Hematopoietic multipotent progenitor cell treated with erythropoietin and hydrocortisone succinate and interleukin-3 and kit ligand, for 4 days (in vitro differentiated cells): ENCODE measurements around the gene TWSG1.

Experiments used
- DNase-seq: peaks from one replicate; pipeline ENCODE4 v3.0.0-alpha.2; 2015

Gene TWSG1

DNA sequence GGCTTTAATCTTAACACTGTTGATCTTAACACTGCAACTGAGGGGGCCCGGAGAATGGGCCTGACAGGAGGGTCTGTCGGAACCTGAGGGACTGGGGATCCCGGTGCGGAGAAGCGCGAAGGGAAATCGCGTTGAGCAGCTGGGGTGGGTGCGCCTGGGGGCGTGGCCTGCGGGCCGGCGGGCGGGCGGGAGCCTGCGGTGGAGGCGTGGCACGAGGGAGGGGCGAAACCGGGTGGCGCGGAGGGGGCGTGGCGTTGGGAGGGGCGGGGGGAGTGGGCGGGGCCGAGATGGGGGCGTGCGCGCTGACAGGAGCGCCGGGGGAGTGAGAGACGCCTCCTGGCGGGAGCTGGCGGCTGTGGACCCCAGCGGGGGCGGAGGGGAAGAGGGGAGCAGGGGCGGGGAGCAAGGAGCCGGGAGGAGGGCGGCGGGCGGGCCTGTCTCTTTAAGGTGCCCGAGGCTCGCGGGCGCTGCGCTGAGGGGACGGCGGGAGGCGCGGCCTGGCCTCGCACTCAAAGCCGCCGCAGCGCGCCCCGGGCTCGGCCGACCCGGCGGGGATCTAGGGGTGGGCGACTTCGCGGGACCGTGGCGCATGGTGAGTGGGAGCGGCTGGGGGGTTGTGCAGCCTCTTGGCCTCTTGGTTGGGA, at the start of gene TWSG1:
Gene TWSG1 (plus strand): TSS at position 445 of the 644 bp plus-strand sequence. CDS start 2,457 bp downstream, outside the sequence.
- peak; percentile 99 for DNase-seq

- DNase-seq: no peak
Observed at GRCh38 chr18:9285604-9286003, 49.0 kb upstream of the TWSG1 start.

GRCh38 chr18:9287036-9287435, 47.5 kb upstream of the TWSG1 start:
- DNase-seq: no peak

DNA sequence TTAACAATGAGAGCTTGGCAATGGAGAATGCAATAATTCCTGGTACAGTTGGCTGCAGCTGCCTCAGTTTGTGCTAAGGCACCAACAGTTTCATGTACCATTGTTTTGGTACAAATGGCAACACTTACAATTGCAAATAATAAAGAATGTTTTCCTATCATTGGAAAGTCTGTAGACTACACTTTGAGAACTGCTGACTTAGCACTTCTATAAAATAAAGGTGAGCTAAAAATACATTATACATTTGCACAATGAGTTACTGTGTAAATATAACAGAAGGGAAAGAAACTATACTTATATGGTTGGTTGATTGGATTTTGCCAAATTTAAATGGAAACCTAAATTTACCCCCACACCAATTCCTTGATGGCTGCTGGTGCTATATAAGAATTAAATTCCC, 44.9 kb upstream of the TWSG1 start:
- no peak for DNase-seq

GRCh38 chr18:9290156-9290555, 44.4 kb upstream of the TWSG1 start:
- DNase-seq: no peak

GRCh38 chr18:9292047-9292446, 42.5 kb upstream of the TWSG1 start:
- no peak for DNase-seq

GRCh38 chr18:9293948-9294347, 40.6 kb upstream of the TWSG1 start:
- DNase-seq: no peak

- DNase-seq: no peak
Observed at GRCh38 chr18:9296233-9297006, 38.2 kb upstream of the TWSG1 start.

GRCh38 chr18:9297007-9297393, 37.6 kb upstream of the TWSG1 start:
- no peak for DNase-seq

DNA sequence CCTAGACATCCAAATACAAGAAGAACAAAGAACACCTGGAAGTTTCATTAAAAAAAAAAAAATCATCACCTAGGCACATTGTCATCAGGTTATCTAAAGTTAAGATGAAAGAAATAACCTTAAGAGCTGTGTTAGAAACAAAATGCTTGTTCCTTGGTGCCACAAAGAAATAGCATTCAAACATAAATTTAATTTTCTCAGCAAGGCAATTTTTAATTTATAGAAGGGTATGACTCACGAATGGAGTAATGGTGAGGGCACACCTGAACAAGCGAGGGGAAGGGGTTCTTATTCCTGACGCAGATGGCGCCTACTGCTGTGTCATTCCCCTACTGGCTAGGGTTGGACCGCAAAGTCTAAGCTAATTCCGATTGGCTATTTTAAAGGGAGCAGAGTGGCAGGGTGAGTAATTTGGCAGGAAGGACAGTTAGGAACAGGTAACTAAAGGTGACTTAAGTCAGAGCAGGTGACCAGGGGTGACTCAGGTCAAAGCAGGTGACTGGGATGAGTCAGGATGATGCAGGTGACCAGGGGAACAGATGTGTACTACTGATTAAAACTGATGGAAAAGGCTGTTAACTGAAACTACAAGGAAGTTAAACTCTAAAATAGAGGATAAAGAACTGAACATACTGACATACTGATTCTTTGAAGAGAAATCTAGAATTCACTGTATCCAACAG, 30.0 kb upstream of the TWSG1 start:
- no peak for DNase-seq

DNA sequence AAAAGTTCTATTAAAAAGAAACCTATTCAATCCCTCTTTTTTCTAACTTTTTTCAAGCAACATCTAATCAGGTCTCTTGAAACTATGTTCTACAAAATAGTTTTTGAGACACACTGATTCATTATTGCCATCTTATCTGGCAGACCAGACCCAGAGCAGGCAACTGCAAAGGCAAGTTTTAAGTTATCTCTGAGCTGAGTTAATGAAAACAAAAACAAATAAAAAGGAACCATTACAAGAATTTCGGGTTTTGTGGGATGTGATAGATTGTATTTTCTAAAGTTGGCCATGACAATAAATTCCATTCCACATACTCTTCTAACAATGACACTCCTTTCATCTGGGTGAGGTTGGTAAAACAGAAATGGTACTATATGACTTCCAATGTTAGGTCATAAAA, 15.2 kb upstream of the TWSG1 start:
- DNase-seq: no peak

- peak; percentile 48 for DNase-seq
Observed at GRCh38 chr18:9321017-9321452, 13.5 kb upstream of the TWSG1 start.

- peak; percentile 40 for DNase-seq
Observed at GRCh38 chr18:9321736-9322135, 12.8 kb upstream of the TWSG1 start.

GRCh38 chr18:9322744-9323143, 11.8 kb upstream of the TWSG1 start:
- DNase-seq: no peak

DNA sequence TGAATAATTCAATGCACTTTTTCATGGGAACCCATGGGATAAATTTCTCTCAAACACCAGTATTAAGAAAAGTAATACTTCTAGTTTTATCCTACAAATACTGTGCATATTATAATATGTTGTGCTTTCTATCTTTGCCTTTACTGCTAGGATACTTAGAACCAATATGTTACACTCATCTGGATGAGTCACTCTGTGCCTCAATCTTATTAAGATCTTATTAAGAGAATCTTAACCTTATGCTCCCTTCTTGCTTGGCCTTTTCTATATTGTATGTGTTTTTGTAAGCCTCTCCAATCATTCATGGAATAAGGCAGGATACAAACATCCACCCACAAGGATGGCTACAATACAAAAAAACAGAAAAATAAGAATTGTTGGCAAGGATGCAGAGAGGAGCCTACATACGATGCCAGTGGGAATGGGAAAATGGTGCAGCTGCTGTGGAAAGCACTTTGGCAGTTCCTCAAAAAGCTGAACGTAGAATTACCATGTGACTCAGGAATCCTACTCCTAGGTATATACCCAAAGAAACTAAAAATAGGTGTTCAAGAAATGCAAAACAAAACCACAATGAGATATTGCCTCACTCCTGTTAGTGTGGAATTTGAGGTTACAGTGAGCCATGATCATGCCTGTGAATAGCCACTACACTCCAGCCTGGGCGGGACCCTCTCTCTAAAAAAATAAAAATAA, 10.7 kb upstream of the TWSG1 start:
- DNase-seq: no peak

DNA sequence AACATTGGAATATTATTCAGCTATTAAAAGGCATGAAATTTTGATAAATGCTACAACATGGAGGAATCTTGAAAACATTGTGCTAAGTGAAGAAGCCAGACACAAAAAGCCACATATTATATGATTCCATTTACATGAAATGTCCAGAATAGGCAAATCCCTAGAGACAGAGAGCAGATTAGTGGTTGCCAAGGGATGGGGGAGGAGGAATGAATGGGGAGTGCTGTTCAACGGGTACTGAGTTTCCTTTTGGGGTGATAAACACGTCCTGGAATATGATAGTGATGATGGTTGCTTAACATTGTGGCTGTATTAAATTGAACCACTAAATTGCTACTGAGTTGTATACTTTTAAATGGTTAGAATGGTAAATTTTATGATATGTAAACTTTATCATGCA, 8.9 kb upstream of the TWSG1 start:
- DNase-seq: no peak

DNA sequence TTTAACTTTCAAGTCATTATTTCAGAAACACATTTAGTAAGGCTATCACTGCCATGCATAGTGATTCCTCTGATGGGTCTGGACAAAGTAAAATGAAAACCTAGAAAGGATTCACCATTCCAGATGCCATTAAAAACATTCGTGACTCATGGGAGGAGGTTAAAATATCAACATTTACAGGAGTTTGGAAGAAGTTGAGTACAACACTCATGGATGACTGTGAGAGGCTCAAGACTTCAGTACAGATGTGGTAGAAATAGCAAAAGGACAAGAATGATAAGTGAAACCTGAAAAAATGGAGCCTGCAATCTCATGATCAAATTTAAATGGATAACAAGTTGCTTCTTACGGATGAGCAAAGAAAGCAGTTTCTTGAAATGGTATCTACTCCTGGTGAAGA, 5.8 kb upstream of the TWSG1 start:
- DNase-seq: no peak

DNA sequence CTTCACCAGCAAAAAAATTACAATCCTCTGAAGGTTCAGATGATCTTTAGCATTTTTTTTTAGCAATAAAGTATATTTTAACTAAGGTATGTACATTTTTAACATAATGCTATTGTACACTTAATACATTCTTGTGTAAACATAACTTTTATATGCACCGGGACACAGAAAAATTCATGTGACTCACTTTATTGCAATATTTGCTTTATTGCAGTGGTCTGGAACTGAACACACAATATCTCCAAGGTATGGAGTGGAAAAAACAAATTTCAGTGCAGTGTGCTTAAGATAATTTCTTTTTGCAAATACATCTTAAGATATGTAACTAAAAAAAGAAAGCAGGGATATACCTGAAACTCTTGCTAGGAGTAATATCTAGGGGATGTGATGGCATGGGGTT, 5.1 kb upstream of the TWSG1 start:
- no peak for DNase-seq

DNA sequence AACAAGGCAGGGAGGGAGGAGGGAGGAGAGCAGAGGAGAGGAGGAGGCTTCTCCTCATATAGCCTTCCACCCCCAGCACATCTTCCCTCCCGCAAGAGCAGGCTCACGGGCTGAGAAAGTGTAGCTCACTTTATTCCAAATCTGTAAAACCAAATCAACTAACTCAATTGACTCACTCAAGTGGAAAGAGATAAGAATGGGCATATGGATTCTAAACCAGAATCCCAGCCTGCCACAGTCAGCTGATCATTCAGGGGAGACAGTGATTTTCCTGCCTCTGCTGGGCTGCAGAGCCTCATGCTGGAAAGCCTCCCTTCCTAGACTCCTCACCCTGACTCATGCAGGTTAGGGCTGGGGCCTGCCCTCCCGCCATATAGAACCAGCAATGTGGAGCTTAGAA, 4.2 kb upstream of the TWSG1 start:
- no peak for DNase-seq

DNA sequence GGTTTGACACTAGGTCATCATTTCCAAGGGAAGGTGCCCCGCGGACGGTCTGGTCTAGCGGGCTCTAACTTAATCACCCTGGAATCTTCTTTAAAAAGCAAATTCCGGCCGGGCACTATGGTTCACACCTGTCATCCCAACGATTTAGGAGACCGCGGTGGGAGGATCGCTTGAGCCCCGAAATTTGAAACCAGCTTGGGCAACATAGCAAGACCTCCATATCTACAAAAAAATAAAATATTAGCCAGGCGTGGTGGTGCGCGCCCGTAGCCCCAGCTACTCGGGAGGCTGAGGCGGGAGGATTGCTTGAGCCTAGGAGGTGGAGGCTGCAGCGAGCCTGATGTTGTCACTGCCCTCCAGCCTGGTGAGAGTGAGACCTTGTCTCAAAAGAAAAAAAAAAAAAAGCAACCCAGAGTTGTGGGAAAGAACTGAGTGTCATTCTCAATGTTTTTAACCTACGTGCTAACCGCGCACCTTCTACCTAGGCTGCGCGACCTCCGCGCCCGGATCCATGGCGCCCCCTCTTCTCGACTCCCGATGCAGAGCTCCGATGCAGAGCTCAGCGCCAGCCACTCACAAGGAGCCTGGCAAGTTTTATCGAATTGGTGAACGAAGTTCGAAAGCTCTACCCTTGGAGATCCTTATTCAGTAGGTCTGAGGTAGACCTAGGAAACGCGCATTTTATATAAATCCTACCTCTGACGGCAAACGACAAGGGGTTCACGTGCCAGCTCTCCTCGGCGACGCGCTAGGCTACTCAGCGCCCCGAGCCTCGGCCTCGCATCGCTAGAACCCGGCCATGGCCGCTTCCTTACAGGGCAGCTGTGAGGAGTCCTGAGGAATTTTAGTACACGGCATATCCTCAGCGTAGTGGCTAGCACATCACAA, 888 bp upstream of the TWSG1 start:
- no peak for DNase-seq

GRCh38 chr18:9334973-9335696, 562 bp downstream of the TWSG1 start:
- peak; percentile 78 for DNase-seq

GRCh38 chr18:9335697-9336045, 1.1 kb downstream of the TWSG1 start:
- no peak for DNase-seq
